ENCODE results near the gene ELN.

The ELN gene

DNA sequence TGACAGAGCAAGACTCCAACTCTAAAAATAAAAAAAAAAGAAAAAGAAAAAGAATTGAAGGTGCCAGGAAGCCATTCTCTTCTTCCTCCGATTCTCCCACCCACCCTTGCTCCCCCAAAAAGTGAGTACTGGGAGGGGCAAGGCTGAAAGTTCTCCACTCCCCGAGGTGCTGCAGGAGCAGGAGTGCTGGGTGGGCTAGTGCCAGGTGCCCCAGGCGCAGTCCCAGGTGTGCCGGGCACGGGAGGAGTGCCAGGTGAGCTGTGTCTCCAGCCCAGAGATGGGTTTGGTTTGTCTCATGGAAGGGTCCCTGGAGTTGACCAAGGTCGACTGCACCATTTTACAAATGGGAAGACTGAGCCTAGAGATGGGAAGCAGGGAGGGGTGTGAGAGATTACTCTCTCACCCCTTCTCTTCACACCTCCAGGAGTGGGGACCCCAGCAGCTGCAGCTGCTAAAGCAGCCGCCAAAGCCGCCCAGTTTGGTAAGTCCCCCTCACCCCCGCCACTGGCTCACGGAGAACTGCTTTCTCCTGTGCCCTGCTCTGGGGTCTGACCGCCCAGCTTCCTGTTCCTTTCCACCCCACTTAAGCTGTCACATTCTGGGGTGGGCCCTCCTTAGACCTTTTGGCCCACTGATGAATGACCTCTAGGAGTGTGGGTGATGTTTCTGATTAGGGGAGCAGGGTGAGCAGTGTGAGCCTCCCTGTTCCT, 29.4 kb downstream of the ELN start:
- no peak for TF ChIP-seq CREB1 (IDR thresholded peaks at IDR 0.05; ENCODE audit: low read depth)
- TF ChIP-seq TCF12 (IDR thresholded peaks at IDR 0.05; ENCODE audit: low read depth), result no peak
- no peak for TF ChIP-seq NFIC (IDR thresholded peaks at IDR 0.05)
- TF ChIP-seq YY1 (IDR thresholded peaks at IDR 0.05; ENCODE audit: low read depth), result no peak
- TF ChIP-seq ZBTB7A (IDR thresholded peaks at IDR 0.05; ENCODE audit: low read depth), result no peak
- TF ChIP-seq TEAD4 (IDR thresholded peaks at IDR 0.05), result no peak
- TF ChIP-seq, protein P1, sequence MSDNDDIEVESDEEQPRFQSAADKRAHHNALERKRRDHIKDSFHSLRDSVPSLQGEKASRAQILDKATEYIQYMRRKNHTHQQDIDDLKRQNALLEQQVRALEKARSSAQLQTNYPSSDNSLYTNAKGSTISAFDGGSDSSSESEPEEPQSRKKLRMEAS (IDR thresholded peaks at IDR 0.05), result no peak

DNA sequence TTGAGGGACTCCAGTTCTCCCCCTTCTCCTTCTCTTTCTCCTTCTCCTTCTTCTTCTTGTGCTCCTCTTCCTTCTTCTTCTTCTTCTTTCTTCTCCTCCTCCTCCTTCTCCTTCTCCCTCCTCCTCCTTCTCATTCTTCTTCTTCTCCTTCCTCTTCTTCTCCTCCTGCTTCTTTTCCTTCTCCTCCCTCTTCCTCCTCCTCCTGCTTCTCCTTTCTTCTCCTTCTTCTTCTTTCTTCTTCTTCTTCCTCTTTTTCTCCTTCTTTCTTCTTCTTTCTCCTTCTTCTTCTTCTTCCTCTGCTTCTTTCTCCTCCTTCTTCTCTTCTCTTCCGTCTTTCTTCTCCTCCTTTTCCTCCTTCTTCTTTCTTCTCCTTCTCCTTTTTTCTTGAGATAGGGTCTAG, 30.0 kb downstream of the ELN start:
- TF ChIP-seq, protein P1 (IDR thresholded peaks at IDR 0.05), result no peak
- TF ChIP-seq EP300 (IDR thresholded peaks at IDR 0.05; ENCODE audit: borderline replicate concordance), result no peak
- no peak for TF ChIP-seq ZBTB7A (IDR thresholded peaks at IDR 0.05; ENCODE audit: low read depth)
- TF ChIP-seq YY1 (IDR thresholded peaks at IDR 0.05; ENCODE audit: low read depth), result no peak
- TF ChIP-seq TEAD4 (IDR thresholded peaks at IDR 0.05), result no peak
- TF ChIP-seq TCF12 (IDR thresholded peaks at IDR 0.05; ENCODE audit: low read depth), result no peak
- TF ChIP-seq TAF1 (IDR thresholded peaks at IDR 0.05; ENCODE audit: low read depth), result no peak
- no peak for TF ChIP-seq RAD21 (IDR thresholded peaks at IDR 0.05; ENCODE audit: low read depth)

DNA sequence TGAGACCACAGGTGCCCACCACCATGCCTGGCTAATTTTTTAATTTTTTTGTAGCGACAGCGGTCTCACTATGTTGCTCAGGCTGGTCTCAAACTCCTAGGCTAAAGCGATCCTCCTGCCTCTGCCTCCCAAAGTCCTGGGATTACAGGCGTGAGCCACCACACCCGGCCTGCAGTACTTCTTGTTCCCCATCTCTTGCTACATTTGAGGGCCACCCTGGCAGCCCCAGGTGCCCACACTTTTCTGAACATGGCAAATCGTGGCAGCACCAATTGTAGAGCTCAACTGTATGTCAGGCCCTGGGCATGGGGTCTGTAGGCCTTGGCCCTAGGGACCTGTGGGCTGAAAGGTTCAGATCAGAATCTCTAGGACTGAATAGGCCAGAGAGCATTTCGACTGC, 30.5 kb downstream of the ELN start:
- TF ChIP-seq TAF1 (IDR thresholded peaks at IDR 0.05; ENCODE audit: low read depth) (no peak), YY1 (IDR thresholded peaks at IDR 0.05; ENCODE audit: low read depth) (no peak), ZBTB7A (IDR thresholded peaks at IDR 0.05; ENCODE audit: low read depth) (no peak), TCF12 (IDR thresholded peaks at IDR 0.05; ENCODE audit: low read depth) (no peak), EGR1 (IDR thresholded peaks at IDR 0.05) (no peak), CEBPB (IDR thresholded peaks at IDR 0.05) (no peak), FOXM1 (IDR thresholded peaks at IDR 0.05; ENCODE audit: borderline replicate concordance, low read depth) (no peak), TEAD4 (IDR thresholded peaks at IDR 0.05) (no peak), NFIC (IDR thresholded peaks at IDR 0.05) (no peak), EP300 (IDR thresholded peaks at IDR 0.05; ENCODE audit: borderline replicate concordance) (no peak), RAD21 (IDR thresholded peaks at IDR 0.05; ENCODE audit: low read depth) (no peak), CREB1 (IDR thresholded peaks at IDR 0.05; ENCODE audit: low read depth) (no peak)
- TF ChIP-seq, protein P1 (IDR thresholded peaks at IDR 0.05), result no peak
- TF ChIP-seq, protein P2, sequence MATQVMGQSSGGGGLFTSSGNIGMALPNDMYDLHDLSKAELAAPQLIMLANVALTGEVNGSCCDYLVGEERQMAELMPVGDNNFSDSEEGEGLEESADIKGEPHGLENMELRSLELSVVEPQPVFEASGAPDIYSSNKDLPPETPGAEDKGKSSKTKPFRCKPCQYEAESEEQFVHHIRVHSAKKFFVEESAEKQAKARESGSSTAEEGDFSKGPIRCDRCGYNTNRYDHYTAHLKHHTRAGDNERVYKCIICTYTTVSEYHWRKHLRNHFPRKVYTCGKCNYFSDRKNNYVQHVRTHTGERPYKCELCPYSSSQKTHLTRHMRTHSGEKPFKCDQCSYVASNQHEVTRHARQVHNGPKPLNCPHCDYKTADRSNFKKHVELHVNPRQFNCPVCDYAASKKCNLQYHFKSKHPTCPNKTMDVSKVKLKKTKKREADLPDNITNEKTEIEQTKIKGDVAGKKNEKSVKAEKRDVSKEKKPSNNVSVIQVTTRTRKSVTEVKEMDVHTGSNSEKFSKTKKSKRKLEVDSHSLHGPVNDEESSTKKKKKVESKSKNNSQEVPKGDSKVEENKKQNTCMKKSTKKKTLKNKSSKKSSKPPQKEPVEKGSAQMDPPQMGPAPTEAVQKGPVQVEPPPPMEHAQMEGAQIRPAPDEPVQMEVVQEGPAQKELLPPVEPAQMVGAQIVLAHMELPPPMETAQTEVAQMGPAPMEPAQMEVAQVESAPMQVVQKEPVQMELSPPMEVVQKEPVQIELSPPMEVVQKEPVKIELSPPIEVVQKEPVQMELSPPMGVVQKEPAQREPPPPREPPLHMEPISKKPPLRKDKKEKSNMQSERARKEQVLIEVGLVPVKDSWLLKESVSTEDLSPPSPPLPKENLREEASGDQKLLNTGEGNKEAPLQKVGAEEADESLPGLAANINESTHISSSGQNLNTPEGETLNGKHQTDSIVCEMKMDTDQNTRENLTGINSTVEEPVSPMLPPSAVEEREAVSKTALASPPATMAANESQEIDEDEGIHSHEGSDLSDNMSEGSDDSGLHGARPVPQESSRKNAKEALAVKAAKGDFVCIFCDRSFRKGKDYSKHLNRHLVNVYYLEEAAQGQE (IDR thresholded peaks at IDR 0.05; ENCODE audit: low read depth), result no peak
- TF ChIP-seq, protein P3, sequence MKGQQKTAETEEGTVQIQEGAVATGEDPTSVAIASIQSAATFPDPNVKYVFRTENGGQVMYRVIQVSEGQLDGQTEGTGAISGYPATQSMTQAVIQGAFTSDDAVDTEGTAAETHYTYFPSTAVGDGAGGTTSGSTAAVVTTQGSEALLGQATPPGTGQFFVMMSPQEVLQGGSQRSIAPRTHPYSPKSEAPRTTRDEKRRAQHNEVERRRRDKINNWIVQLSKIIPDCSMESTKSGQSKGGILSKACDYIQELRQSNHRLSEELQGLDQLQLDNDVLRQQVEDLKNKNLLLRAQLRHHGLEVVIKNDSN (IDR thresholded peaks at IDR 0.05), result no peak

DNA sequence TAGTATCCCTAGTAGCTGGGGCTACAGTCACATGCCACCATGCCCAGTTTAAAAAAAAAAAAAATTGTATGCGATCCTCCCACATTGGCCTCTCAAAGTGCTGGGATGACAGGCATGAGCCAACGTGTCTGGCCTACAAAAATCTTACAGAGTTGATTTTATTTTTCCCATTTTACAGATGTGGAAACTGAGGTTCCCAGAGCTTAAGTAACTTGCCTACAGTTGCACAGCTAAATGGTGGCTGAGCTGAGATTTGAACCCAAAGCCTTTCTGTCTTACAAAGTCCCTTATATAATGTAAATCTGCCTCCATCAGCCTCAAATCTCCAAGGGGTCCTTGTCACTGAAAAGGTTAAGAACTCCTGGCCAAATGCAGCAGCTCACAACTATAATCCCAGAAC, 31.1 kb downstream of the ELN start:
- no peak for TF ChIP-seq NFIC (IDR thresholded peaks at IDR 0.05)
- TF ChIP-seq CREB1 (IDR thresholded peaks at IDR 0.05; ENCODE audit: low read depth), result no peak
- no peak for TF ChIP-seq ZBTB7A (IDR thresholded peaks at IDR 0.05; ENCODE audit: low read depth)
- no peak for TF ChIP-seq EGR1 (IDR thresholded peaks at IDR 0.05)
- TF ChIP-seq, protein P3 (IDR thresholded peaks at IDR 0.05), result no peak
- TF ChIP-seq CEBPB (IDR thresholded peaks at IDR 0.05), result no peak
- TF ChIP-seq, protein P1 (IDR thresholded peaks at IDR 0.05), result no peak
- no peak for TF ChIP-seq RAD21 (IDR thresholded peaks at IDR 0.05; ENCODE audit: low read depth)
- no peak for TF ChIP-seq TAF1 (IDR thresholded peaks at IDR 0.05; ENCODE audit: low read depth)
- TF ChIP-seq TEAD4 (IDR thresholded peaks at IDR 0.05), result no peak
- TF ChIP-seq EP300 (IDR thresholded peaks at IDR 0.05; ENCODE audit: borderline replicate concordance), result no peak
- TF ChIP-seq, protein P2 (IDR thresholded peaks at IDR 0.05; ENCODE audit: low read depth), result no peak
- no peak for TF ChIP-seq YY1 (IDR thresholded peaks at IDR 0.05; ENCODE audit: low read depth)
- no peak for TF ChIP-seq TCF12 (IDR thresholded peaks at IDR 0.05; ENCODE audit: low read depth)
- TF ChIP-seq FOXM1 (IDR thresholded peaks at IDR 0.05; ENCODE audit: borderline replicate concordance, low read depth), result no peak
